ENCODE results near the gene MS4A7.

DNA sequence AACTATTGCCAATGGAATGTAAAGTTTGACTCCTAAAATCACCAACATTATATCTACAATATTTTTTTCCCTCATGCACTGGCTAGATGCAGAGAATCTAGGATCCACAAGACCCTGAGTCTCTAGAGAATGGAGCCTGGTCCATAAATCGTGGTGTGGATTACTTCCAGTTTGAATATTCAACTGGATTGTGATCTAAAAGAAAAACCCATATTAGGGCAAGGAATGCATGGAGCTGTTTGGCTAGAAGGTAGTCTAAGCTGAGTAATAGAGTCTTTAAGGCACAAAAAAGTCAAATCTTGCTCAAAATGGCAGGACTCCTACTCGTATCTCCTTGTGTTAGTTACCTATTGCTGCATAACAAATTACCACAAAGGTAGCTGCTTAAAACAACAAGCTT, 41.7 kb downstream of the MS4A7 start:
- TF ChIP-seq, protein P1, sequence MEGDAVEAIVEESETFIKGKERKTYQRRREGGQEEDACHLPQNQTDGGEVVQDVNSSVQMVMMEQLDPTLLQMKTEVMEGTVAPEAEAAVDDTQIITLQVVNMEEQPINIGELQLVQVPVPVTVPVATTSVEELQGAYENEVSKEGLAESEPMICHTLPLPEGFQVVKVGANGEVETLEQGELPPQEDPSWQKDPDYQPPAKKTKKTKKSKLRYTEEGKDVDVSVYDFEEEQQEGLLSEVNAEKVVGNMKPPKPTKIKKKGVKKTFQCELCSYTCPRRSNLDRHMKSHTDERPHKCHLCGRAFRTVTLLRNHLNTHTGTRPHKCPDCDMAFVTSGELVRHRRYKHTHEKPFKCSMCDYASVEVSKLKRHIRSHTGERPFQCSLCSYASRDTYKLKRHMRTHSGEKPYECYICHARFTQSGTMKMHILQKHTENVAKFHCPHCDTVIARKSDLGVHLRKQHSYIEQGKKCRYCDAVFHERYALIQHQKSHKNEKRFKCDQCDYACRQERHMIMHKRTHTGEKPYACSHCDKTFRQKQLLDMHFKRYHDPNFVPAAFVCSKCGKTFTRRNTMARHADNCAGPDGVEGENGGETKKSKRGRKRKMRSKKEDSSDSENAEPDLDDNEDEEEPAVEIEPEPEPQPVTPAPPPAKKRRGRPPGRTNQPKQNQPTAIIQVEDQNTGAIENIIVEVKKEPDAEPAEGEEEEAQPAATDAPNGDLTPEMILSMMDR (IDR thresholded peaks at IDR 0.05; ENCODE audit: insufficient read depth, low read depth, low read length) = no peak
- no peak for TF ChIP-seq EZH2 (IDR thresholded peaks at IDR 0.05; ENCODE audit: insufficient read depth, low read length)
